ENCODE results near the gene TMTC4. TPM values are rescaled to one million over a fixed set of nuclear protein-coding genes. Genes with fewer than 3 reads are reported as not detected.

TMTC4 gene
- total and polyA plus RNA-seq, 10 of the 15 experiments (the other 5 are each of a cell fraction or from before 2014, with no cell fraction given): 3.3 to 24.6 (median 14.5) TPM

DNA sequence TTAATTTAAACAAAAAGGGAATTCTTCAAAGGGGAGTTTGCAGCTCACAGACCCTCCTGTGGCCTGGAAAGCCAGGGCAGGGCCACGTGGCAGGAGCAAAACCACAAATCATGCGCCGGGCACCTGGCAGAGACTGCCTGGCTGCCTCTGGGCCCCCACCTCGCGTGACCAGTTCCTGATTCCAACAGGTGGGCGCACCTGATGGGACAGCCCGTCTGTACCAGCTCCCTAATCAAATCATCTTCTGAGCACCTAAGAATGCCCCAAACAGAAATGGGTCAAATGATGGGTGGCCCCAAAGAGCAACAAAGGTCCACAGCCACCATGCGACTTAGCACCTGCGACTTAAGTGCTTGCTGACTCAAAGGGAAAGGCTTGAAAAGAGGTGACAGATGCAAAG lies 9.2 kb downstream of the TMTC4 start (continued):
- TF ChIP-seq, protein P1, sequence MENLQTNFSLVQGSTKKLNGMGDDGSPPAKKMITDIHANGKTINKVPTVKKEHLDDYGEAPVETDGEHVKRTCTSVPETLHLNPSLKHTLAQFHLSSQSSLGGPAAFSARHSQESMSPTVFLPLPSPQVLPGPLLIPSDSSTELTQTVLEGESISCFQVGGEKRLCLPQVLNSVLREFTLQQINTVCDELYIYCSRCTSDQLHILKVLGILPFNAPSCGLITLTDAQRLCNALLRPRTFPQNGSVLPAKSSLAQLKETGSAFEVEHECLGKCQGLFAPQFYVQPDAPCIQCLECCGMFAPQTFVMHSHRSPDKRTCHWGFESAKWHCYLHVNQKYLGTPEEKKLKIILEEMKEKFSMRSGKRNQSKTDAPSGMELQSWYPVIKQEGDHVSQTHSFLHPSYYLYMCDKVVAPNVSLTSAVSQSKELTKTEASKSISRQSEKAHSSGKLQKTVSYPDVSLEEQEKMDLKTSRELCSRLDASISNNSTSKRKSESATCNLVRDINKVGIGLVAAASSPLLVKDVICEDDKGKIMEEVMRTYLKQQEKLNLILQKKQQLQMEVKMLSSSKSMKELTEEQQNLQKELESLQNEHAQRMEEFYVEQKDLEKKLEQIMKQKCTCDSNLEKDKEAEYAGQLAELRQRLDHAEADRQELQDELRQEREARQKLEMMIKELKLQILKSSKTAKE (IDR thresholded peaks at IDR 0.05; ENCODE audit: low read depth, poor library complexity, severe bottlenecking): no peak
- no peak for TF ChIP-seq CREM (IDR thresholded peaks at IDR 0.05; ENCODE audit: low read depth)
- no peak for TF ChIP-seq MEF2B (IDR thresholded peaks at IDR 0.05; ENCODE audit: partially characterized antibody, poor library complexity, severe bottlenecking)
- TF ChIP-seq BHLHE40 (IDR thresholded peaks at IDR 0.05; ENCODE audit: borderline replicate concordance in 1 of 2, low read depth in 2 of 2, low read length in 1 of 2): no peak

DNA sequence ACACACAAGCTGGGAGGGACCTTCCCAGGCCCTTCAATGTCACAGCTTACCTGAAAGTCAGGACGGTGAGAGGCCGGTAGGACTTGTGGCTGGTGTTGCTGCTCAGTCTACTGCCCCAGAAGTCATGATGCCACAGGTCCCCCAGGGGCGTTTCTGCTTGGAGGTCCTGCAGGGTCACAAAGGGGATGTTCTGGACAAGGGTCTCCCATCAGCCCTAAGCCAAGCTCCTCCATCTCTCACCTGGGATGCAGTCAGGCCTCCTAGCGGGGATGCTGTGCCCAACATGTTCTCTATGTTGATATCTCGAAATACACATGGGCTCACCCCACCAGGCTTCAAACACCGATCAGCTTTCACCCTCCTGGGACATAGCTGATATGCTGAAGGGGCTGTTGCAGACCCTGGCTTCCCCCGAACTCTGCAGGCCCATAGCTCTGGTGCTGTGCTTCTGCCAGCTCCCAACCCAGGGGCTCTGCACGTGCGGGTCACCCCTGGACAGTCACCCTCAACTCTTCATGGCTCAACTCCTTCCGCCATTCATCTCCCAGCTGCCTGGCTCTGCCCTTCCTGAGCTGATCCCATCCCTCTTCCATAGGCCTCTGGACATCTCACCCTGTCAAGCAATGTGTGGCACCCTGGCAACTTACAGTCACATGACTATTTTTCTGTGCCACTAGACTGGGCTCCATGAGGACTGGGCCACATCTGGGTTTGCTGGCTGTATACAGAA lies 10.3 kb downstream of the TMTC4 start:
- ChIA-PET RAD21 (ENCODE audit: unreplicated experiment) (no interaction called here), CTCF (no interaction called here), POLR2A (no interaction called here), SMC1A (ENCODE audit: uncharacterized antibody, unreplicated experiment) (no interaction called here)
- FAIRE-seq (no peak), ATAC-seq (no peak), DNase-seq (ENCODE audit: low read depth, low spot score) (no peak)
- intact Hi-C loops (cut with micrococcal nuclease; ENCODE audit: unreplicated experiment) (no loop called here), in situ Hi-C loops (cut with MboI) (no loop called here)
- H2AFZ ChIP-seq (ENCODE audit: control insufficient read depth, low read depth, low read length): no peak overlapping the region
- no peak overlapping the region for H3K27ac ChIP-seq (ENCODE audit: control insufficient read depth, insufficient read depth)
- H3K9me3 ChIP-seq (replicated peaks; ENCODE audit: control insufficient read depth, insufficient read depth, low read length): no peaks in the 10 kb centered on the region
- H3K27me3 ChIP-seq (replicated peaks in 1 of 2; ENCODE audit: control insufficient read depth in 2 of 2, insufficient read depth in 2 of 2, low read length in 1 of 2): no peaks in the 10 kb centered on the region
- peaks cover 6 to 9% of the 10 kb centered on the region in 2 experiments; a peak in 3 of 4 replicates for H3K36me3 ChIP-seq (ENCODE audit: control insufficient read depth in 2 of 2, insufficient read depth in 2 of 2, low read length in 1 of 2)
- H3K4me1 ChIP-seq (ENCODE audit: control insufficient read depth, insufficient read depth, low read length): 0 out of 2 replicates have a peak, but pooled peaks cover under 1% of the 10 kb centered on the region
- 96% methylated on average over 10 of the region's 10 CpGs for WGBS (ENCODE audit: insufficient coverage, insufficient replicate concordance, low lambda C conversion rate, missing lambda C conversion rate)
- no peak for TF ChIP-seq PAX5 (IDR thresholded peaks at IDR 0.05; ENCODE audit: borderline replicate concordance, low read depth, low read length)
- no peak for TF ChIP-seq FOXM1 (IDR thresholded peaks at IDR 0.05; ENCODE audit: low read depth, low read length)
- no peak for TF ChIP-seq KAT2A (conservative IDR thresholded peaks at IDR 0.05; ENCODE audit: control insufficient read depth, low read depth, low read length)
- TF ChIP-seq ESRRA (IDR thresholded peaks at IDR 0.05; ENCODE audit: low read length): no peak
- no peak for TF ChIP-seq RAD21 (IDR thresholded peaks at IDR 0.05; ENCODE audit: insufficient read depth, low read depth, low read length)
- TF ChIP-seq, protein P2, sequence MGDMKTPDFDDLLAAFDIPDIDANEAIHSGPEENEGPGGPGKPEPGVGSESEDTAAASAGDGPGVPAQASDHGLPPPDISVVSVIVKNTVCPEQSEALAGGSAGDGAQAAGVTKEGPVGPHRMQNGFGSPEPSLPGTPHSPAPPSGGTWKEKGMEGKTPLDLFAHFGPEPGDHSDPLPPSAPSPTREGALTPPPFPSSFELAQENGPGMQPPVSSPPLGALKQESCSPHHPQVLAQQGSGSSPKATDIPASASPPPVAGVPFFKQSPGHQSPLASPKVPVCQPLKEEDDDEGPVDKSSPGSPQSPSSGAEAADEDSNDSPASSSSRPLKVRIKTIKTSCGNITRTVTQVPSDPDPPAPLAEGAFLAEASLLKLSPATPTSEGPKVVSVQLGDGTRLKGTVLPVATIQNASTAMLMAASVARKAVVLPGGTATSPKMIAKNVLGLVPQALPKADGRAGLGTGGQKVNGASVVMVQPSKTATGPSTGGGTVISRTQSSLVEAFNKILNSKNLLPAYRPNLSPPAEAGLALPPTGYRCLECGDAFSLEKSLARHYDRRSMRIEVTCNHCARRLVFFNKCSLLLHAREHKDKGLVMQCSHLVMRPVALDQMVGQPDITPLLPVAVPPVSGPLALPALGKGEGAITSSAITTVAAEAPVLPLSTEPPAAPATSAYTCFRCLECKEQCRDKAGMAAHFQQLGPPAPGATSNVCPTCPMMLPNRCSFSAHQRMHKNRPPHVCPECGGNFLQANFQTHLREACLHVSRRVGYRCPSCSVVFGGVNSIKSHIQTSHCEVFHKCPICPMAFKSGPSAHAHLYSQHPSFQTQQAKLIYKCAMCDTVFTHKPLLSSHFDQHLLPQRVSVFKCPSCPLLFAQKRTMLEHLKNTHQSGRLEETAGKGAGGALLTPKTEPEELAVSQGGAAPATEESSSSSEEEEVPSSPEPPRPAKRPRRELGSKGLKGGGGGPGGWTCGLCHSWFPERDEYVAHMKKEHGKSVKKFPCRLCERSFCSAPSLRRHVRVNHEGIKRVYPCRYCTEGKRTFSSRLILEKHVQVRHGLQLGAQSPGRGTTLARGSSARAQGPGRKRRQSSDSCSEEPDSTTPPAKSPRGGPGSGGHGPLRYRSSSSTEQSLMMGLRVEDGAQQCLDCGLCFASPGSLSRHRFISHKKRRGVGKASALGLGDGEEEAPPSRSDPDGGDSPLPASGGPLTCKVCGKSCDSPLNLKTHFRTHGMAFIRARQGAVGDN (IDR thresholded peaks at IDR 0.05): no peak
- no peak for TF ChIP-seq PML (IDR thresholded peaks at IDR 0.05; ENCODE audit: low read length)
- no peaks in the 10 kb centered on the region for H3K79me2 ChIP-seq (ENCODE audit: control insufficient read depth, insufficient read depth, low read length)
- no peak overlapping the region for H3K4me2 ChIP-seq (ENCODE audit: control insufficient read depth, insufficient read depth)
- BruUV-seq (replicated peaks): no TSS peak
- H3K9ac ChIP-seq (ENCODE audit: control insufficient read depth, insufficient read depth, low read length): no peak overlapping the region
- H3K4me3 ChIP-seq: no peak overlapping the region
- H4K20me1 ChIP-seq (ENCODE audit: control insufficient read depth, insufficient read depth): no peaks in the 10 kb centered on the region
